Activated CD4-positive, alpha-beta memory T cell treated with anti-CD3 and anti-CD28 coated beads for 36 hours (primary cell): ENCODE data around the gene ECHDC3. TPM values are rescaled to one million over a fixed set of nuclear protein-coding genes. Genes with fewer than 3 reads are reported as not detected.
A peak's percentile ranks its signal among the peaks of the same experiment; 100 is the strongest.

Experiments used
- CTCF ChIA-PET: fragments of 350-600 bp; sonication (Branson Sonifier 250); formaldehyde crosslinking; loops from one replicate; lab custom pipeline; 2021; ENCODE audit warnings: antibody characterized with exemption, inconsistent platforms; lab: Charles Lee
- POLR2A ChIA-PET: fragments of 350-600 bp; sonication (Branson Sonifier 250); formaldehyde crosslinking; loops from one replicate; lab custom pipeline; 2021; ENCODE audit warnings: antibody characterized with exemption; lab: Charles Lee
- DNase-seq: peaks from one replicate; pipeline ENCODE4 v3.0.0-alpha.2; 2020
- H3K27ac Mint-ChIP-seq: one replicate; pipeline ENCODE4 v1.8.0; 2021; ENCODE audit warnings: mixed read lengths
- H3K27me3 Mint-ChIP-seq: one replicate; pipeline ENCODE4 v1.8.0; 2021; ENCODE audit warnings: mixed read lengths
- H3K36me3 Mint-ChIP-seq: one replicate; pipeline ENCODE4 v1.8.0; 2021; ENCODE audit warnings: mixed read lengths
- H3K4me1 Mint-ChIP-seq: one replicate; pipeline ENCODE4 v1.8.0; 2021; ENCODE audit warnings: low read depth, mixed read lengths
- H3K4me3 Mint-ChIP-seq: one replicate; pipeline ENCODE4 v1.8.0; 2021; ENCODE audit warnings: mild to moderate bottlenecking, mixed read lengths
- H3K9me3 Mint-ChIP-seq: one replicate; pipeline ENCODE4 v1.8.0; 2021; ENCODE audit warnings: mixed read lengths
- intact Hi-C: fragments of 100-400 bp; cut with micrococcal nuclease; formaldehyde crosslinking; loops from one replicate; pipeline ENCODE4 v1.15.1; 2023
- total RNA-seq, 2 experiments: library from RNA; stranded (reverse); gene quantifications; one replicate each; pipeline ENCODE4 v1.2.3, GENCODE V29; 2021

Gene ECHDC3
- total RNA-seq, 2 experiments from 2014 or later = 0.76 to 1.4 TPM

DNA sequence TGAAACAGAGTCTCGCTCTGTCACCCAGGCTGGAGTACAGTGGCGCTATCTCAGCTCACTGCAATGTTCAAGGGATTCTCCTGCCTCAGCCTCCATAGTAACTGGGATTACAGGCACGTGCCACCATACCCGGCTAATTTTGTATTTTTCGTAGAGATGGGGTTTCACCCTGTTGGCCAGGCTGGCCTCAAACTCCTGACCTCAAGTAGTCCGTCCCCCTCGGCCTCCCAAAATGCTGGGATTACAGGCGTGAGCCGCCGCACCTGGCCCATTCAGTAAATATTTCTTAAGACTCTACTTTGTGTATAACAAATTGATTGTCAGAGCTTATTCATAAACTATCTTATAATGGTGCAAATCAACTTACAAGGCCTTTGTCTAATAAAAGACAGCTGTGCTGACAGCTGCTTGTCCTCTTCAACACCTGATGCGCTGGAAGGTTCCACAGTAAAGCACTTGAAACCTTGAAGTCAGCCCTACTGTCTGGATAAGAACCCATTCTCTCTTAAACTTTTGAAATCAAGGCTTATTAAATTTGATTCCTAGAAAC, 14.7 kb downstream of the ECHDC3 start:
- no peaks in the 10 kb centered on the region for H3K27me3 Mint-ChIP-seq
- no peaks in the 10 kb centered on the region for H3K36me3 Mint-ChIP-seq
- no peak overlapping the region for H3K4me3 Mint-ChIP-seq
- peak; percentile 2 for DNase-seq
- intact Hi-C loops = no loop called here
- no peak overlapping the region for H3K27ac Mint-ChIP-seq
- POLR2A ChIA-PET = interaction anchor here (0.7 kb wide), 1 partner anchor 241 kb away, joined by 3 read pairs; no protein-coding TSS in a partner anchor
- CTCF ChIA-PET = interaction anchor here (0.6 to 6.4 kb wide), 22 partner anchors 8 to 438 kb away, joined by 3 to 124 read pairs (median 6); no protein-coding TSS in a partner anchor
- H3K9me3 Mint-ChIP-seq = no peaks in the 10 kb centered on the region
- H3K4me1 Mint-ChIP-seq = peaks cover 1% of the 10 kb centered on the region

DNA sequence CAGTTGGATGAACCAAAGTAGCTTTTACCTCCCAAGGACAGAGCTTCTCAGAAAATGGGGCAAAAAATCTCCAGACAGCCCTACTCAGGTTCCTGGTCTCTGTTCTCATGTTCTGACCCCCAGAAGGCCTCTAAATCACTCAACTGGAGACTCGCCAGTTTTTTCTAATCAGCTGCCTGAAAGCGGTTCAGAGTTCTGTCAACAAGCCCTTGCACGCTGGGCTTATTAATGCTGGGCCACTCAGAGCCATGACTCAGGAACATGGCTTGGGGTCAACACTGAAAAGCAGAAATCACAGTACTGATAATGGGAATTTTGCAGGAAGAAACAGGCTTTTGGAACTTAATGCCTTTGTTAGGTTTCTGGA, 15.3 kb downstream of the ECHDC3 start:
- no peaks in the 10 kb centered on the region for H3K36me3 Mint-ChIP-seq
- no peak overlapping the region for H3K27ac Mint-ChIP-seq
- peaks cover 1% of the 10 kb centered on the region for H3K4me1 Mint-ChIP-seq
- DNase-seq = no peak
- POLR2A ChIA-PET = interaction anchor here (0.7 kb wide), 1 partner anchor 241 kb away, joined by 3 read pairs; no protein-coding TSS in a partner anchor
- H3K27me3 Mint-ChIP-seq = no peaks in the 10 kb centered on the region
- intact Hi-C loops = no loop called here
- H3K4me3 Mint-ChIP-seq = no peak overlapping the region
- no peaks in the 10 kb centered on the region for H3K9me3 Mint-ChIP-seq
- CTCF ChIA-PET = interaction anchor here (0.6 to 6.4 kb wide), 38 partner anchors 9 to 644 kb away, joined by 3 to 124 read pairs (median 5); no protein-coding TSS in a partner anchor

DNA sequence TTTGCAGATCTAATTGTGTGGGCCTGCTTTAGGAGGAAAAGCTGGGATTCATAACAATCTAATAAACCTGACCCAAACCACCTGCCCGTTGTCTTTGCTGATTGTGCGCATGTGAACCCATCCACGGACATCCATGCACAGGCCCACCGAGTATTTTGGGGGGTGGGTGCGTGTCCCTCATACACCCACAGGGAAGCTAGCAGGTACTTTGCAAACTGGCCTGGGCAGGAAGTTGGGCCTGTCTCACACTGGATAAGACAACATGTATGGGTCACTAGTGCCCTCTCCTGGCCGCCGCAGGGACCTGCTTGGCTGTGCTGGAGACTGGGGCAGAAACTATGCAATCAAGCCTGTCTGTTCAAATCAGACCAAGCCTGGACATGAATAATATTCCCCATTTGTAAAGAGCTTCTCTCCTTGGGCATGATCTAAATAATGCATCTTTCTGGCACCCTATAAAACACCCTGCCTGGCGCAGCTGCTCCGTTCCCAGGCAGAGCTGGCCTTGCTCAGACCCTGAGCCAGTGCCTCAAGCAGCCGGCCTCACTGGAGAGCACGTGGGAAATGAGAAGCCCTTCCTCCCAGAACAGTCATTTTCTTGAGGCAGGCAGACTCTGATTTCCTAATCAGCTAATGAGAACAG, 15.8 kb downstream of the ECHDC3 start:
- Mint-ChIP-seq H3K27me3 (no peaks in the 10 kb centered on the region), H3K27ac (no peak overlapping the region), H3K9me3 (no peaks in the 10 kb centered on the region), H3K4me1 (peaks cover 1% of the 10 kb centered on the region), H3K4me3 (no peak overlapping the region), H3K36me3 (no peaks in the 10 kb centered on the region)
- CTCF ChIA-PET = interaction anchor here (0.6 to 6.4 kb wide), 45 partner anchors 9 to 644 kb away, joined by 3 to 124 read pairs (median 4); partner anchors contain the start of gene USP6NL
- peak; percentile 90 for DNase-seq
- POLR2A ChIA-PET = no interaction called here
- intact Hi-C loops = loop anchor here (1.0 kb wide), 1 partner anchor 243 kb away; no protein-coding TSS in a partner anchor

DNA sequence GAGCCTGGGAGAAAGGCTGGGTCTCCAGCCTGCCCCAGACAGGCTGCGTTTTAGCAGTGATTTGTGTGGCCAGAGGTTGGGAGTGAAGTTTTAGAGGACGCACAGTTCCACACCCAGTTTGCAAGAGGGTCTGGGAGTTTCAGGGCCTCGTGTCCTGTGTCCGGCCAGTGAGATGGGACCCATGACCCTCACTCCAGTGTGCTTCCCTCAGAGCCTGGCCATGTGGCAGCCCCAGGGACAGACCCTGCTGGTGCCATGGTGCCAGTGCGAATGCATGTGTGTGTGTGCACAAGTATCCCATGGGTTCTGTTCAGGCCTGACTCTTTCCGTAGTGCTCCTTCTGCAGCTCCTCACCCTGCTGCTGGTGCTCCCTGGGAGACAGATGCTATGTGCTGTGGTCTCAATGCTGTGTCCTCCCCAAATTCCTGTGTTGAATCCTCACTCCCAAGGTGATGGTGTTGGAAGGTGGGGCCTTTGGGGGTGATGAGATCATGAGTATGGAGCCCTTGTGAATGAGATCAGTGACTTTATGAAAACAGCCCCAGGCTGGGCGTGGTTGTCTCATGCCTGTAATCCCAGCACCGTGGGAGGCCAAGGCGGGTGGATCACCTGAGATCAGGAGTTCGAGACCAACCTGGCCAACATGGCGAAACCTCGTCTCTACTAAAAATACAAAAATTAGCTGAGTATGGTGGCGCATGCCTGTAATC, 16.5 kb downstream of the ECHDC3 start:
- Mint-ChIP-seq H3K27ac (no peak overlapping the region), H3K4me1 (peaks cover 1% of the 10 kb centered on the region), H3K4me3 (no peak overlapping the region), H3K9me3 (no peaks in the 10 kb centered on the region), H3K36me3 (no peaks in the 10 kb centered on the region), H3K27me3 (no peaks in the 10 kb centered on the region)
- DNase-seq = no peak
- POLR2A ChIA-PET = no interaction called here
- intact Hi-C loops = loop anchor here (1.0 kb wide), 1 partner anchor 243 kb away; no protein-coding TSS in a partner anchor
- CTCF ChIA-PET = interaction anchor here (0.6 to 6.4 kb wide), 23 partner anchors 8 to 462 kb away, joined by 3 to 124 read pairs (median 6); partner anchors contain the start of gene USP6NL

DNA sequence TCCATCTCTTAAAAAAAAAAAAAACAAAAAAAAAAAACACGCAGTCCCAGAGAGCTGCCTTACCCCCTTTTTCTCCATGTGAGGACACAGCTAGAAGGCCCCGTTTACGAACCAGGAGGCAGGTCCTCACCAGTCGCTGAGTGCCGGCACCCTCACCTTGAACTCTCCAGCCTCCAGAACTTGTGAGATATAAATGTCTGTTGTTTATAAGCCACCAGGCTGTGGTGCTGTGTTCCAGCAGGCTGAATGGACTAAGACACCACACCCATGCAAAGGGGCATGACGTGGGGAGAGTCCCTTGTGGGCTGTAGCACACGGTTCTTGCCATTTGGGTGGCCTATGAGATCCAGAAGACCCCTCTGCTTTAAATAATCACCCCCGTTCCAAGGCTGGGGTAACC, 17.2 kb downstream of the ECHDC3 start:
- Mint-ChIP-seq H3K4me1 (peaks cover 1% of the 10 kb centered on the region), H3K27me3 (no peaks in the 10 kb centered on the region), H3K9me3 (no peaks in the 10 kb centered on the region), H3K36me3 (no peaks in the 10 kb centered on the region), H3K27ac (no peak overlapping the region), H3K4me3 (no peak overlapping the region)
- intact Hi-C loops = no loop called here
- ChIA-PET CTCF (interaction anchor here (6.4 kb wide), 1 partner anchor 245 kb away, joined by 124 read pairs; no protein-coding TSS in a partner anchor), POLR2A (no interaction called here)
- DNase-seq = no peak

DNA sequence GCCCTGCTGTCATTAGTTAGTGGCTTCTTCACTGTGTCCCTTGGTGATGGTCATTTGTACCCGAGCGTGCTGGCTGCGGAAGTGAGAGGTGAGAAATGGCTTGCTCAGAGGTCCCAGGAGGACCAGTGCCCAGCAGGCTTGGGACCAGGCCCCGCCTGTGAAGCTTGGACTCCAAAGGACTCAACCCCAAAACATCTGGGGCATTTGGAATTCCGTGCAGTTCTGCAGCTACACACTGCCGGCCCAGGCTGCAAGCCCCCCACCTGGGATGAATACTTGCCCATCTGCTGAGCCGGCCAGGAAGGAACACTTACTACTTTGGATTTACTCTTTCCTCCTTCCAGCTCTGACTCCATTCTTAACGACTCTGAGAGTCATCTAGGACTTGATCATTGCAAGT, 18.0 kb downstream of the ECHDC3 start:
- DNase-seq = no peak
- Mint-ChIP-seq H3K36me3 (no peaks in the 10 kb centered on the region), H3K9me3 (no peaks in the 10 kb centered on the region), H3K27ac (no peak overlapping the region), H3K4me1 (peaks cover 1% of the 10 kb centered on the region), H3K4me3 (no peak overlapping the region), H3K27me3 (no peaks in the 10 kb centered on the region)
- ChIA-PET POLR2A (no interaction called here), CTCF (interaction anchor here (1.1 to 6.4 kb wide), 2 partner anchors 23 to 245 kb away, joined by 4 to 124 read pairs; no protein-coding TSS in a partner anchor)
- intact Hi-C loops = no loop called here

DNA sequence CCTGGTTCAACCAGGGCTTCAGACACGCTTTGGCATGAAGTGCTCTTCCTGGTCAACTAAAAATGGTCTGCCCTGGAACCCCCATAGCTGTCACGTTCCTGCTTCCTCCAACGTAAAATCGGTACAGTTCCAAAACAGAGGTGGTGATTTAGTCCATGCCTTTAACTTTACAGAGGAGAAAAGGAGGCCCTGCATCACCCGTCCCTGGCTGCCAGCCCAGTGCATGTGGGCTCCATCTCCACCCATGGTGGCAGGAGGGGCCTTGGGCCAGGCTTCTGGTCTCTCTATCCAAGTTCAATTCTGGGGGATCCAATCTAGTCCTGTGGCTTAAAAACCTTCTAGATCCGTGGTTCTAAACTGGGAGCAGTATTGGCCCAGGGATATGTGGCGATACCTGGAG, 18.7 kb downstream of the ECHDC3 start:
- no peak overlapping the region for H3K27ac Mint-ChIP-seq
- no peaks in the 10 kb centered on the region for H3K27me3 Mint-ChIP-seq
- no peaks in the 10 kb centered on the region for H3K36me3 Mint-ChIP-seq
- CTCF ChIA-PET = interaction anchor here (1.1 to 6.4 kb wide), 2 partner anchors 22 to 246 kb away, joined by 4 to 124 read pairs; no protein-coding TSS in a partner anchor
- H3K4me1 Mint-ChIP-seq = peaks cover 1% of the 10 kb centered on the region
- no peak overlapping the region for H3K4me3 Mint-ChIP-seq
- H3K9me3 Mint-ChIP-seq = no peaks in the 10 kb centered on the region
- no peak for DNase-seq
- intact Hi-C loops = no loop called here
- POLR2A ChIA-PET = no interaction called here

DNA sequence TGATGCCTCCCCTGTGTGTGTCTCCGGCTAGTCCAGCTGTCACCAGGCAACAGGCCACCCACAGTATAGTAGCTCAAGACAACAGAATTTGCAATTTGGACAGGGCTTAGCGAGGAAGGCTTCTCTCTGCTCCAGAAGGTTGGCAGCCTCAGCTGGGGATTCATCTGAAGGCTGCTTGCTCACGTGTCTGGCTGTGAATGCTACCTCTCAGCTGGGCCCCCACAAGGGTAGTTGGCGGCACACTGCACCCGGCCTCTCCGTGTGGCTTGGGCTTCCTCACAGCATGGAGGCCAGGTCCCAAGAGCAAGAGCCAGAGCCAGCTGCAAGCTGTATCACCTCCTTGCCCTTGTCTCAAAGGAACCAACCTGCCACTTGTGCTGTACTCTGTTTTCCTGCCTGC, 19.2 kb downstream of the ECHDC3 start:
- Mint-ChIP-seq H3K4me3 (no peak overlapping the region), H3K4me1 (peaks cover 1% of the 10 kb centered on the region), H3K36me3 (no peaks in the 10 kb centered on the region), H3K27ac (no peak overlapping the region), H3K9me3 (no peaks in the 10 kb centered on the region), H3K27me3 (no peaks in the 10 kb centered on the region)
- ChIA-PET CTCF (interaction anchor here (6.4 kb wide), 1 partner anchor 247 kb away, joined by 124 read pairs; no protein-coding TSS in a partner anchor), POLR2A (no interaction called here)
- no peak for DNase-seq
- intact Hi-C loops = no loop called here

DNA sequence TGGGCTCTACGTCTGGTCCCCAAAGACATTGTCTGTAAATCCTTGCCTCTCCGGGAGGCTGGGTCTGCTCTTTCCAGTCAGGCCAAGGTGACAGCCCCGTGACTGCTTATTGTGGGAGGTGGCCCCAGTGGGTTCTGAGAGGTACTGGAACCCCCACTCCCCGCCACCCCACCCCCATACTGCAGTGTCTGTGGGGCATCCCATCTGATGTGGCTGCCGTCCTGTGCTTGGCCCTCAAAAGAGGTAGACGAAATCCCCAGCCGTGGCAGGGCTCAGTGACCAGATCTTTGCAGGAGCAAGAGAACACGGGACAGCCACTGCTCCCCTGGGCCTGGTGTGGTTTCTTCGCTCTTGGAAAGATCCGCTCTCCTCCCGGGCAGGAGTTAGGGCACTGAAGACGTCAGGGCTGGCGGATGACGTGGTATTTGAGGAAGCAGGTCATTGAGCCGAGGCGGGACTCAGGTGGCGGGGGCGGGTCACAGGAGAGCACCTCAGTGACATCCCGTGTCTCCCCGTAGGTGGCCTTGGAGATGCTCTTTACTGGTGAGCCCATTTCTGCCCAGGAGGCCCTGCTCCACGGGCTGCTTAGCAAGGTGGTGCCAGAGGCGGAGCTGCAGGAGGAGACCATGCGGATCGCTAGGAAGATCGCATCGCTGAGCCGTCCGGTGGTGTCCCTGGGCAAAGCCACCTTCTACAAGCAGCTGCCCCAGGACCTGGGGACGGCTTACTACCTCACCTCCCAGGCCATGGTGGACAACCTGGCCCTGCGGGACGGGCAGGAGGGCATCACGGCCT, 20.7 kb downstream of the ECHDC3 start:
- H3K27ac Mint-ChIP-seq = no peak overlapping the region
- no peak for DNase-seq
- H3K27me3 Mint-ChIP-seq = no peaks in the 10 kb centered on the region
- no peaks in the 10 kb centered on the region for H3K9me3 Mint-ChIP-seq
- no peak overlapping the region for H3K4me3 Mint-ChIP-seq
- H3K4me1 Mint-ChIP-seq = no peaks in the 10 kb centered on the region
- ChIA-PET POLR2A (no interaction called here), CTCF (no interaction called here)
- intact Hi-C loops = no loop called here
- no peaks in the 10 kb centered on the region for H3K36me3 Mint-ChIP-seq

DNA sequence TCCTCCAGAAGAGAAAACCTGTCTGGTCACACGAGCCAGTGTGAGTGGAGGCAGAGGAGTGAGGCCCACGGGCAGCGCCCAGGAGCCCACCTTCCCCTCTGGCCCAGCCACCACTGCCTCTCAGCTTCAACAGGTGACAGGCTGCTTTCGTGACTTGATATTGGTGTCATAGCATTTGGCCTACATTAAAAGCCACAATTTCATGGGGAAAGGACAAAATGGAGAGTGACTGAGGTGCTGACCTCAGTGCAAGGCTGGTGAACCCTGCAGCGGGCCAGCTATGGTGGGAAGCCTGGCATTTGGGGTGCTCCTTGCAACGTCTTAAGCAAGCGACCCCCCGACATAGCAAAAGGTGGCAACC, 21.3 kb downstream of the ECHDC3 start:
- Mint-ChIP-seq H3K36me3 (no peaks in the 10 kb centered on the region), H3K9me3 (no peaks in the 10 kb centered on the region), H3K27ac (no peak overlapping the region), H3K4me1 (no peaks in the 10 kb centered on the region), H3K27me3 (no peaks in the 10 kb centered on the region), H3K4me3 (no peak overlapping the region)
- DNase-seq = no peak
- intact Hi-C loops = no loop called here
- ChIA-PET POLR2A (no interaction called here), CTCF (no interaction called here)

DNA sequence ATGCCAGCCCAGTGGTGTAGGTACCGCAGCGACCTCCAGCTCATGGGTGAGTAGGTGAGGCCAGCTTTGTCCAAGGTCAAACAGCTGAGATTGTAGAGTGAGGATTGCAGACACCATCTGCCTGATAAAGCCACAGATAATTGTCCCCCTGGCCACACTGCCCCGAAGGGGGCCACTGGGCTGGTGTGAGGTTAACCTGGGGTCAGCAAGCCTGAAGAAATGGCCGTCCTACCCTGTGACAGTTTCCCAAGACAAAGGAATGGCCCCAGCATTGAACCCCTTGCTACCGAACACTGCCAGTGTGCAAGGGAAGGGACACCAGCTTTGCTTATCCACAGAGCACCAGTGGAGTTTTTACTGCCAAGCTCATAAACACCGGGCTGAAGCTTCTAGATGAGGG, 23.0 kb downstream of the ECHDC3 start:
- no peaks in the 10 kb centered on the region for H3K4me1 Mint-ChIP-seq
- DNase-seq = no peak
- intact Hi-C loops = no loop called here
- CTCF ChIA-PET = interaction anchor here (1.2 to 3.9 kb wide), 3 partner anchors 8 to 250 kb away, joined by 3 to 23 read pairs (median 6); no protein-coding TSS in a partner anchor
- no peak overlapping the region for H3K27ac Mint-ChIP-seq
- H3K9me3 Mint-ChIP-seq = no peaks in the 10 kb centered on the region
- no peaks in the 10 kb centered on the region for H3K27me3 Mint-ChIP-seq
- no peaks in the 10 kb centered on the region for H3K36me3 Mint-ChIP-seq
- POLR2A ChIA-PET = no interaction called here
- no peak overlapping the region for H3K4me3 Mint-ChIP-seq
